Astrocyte of the cerebellum (primary cell): ENCODE measurements around the gene CHRND.

ENCODE experiments used
- DNase-seq: peaks from one replicate; pipeline ENCODE4 v3.0.0-alpha.2; 2011; ENCODE audit warnings: low read depth
- H3K4me3 ChIP-seq: 2 replicates; pipeline ENCODE4 v1.5.1; 2011; ENCODE audit warnings: mild to moderate bottlenecking, low read depth, low read length, moderate library complexity
- CTCF ChIP-seq: IDR thresholded peaks from 2 replicates; pipeline ENCODE4 v1.5.1; 2012; ENCODE audit warnings: low read length, low read depth, moderate library complexity, mild to moderate bottlenecking; ENCODE audit errors: missing control alignments
- in situ Hi-C: cut with HindIII; loops from 2 replicates; pipeline ENCODE4 v1.10.0; 2017; ENCODE audit warnings: low sequenced_read_pairs

Gene CHRND

DNA sequence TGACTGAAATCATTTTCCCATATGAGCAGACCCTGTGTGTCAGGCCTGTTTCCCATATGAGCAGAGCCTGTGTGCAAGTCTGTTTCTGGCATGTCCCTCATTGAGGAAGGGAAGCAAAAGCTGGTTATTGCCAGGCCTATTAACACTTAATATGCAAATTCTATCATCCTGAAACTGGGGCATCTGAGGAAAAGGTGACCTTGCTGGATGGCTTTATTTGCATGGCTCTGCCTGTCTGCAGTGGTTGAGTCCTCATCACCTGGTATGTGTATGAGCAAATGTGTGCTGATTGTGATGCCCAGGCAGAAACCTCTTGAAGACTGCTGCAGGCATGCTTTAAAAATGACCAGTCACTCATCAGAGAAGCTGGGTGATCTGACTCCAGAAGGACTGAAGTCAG is 55.8 kb downstream of the CHRND start:
- DNase-seq, result no peak
- in situ Hi-C loops, result no loop called here
- H3K4me3 ChIP-seq, result no peak overlapping the region
- no peak for TF ChIP-seq CTCF

DNA sequence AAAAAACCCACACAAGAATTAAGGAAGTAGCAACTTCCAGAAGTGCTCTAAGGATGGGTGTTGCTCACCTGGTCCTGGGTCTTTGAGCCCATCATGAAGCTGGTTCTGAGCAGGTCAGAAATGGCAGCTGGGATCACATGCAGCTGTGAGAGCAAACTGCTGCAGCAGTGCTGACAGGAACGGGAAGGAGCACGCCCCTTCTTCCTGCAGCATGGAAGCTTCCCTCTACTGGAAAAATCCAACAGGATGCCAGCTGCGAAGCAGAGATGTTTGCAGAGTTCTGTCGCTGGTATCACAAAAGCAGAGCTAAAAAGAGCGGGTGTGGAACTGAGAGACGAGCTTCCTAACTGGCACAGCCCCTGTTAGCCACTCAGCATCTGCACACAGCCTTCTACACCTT is 58.3 kb downstream of the CHRND start:
- no peak for TF ChIP-seq CTCF
- H3K4me3 ChIP-seq, result no peak overlapping the region
- in situ Hi-C loops, result no loop called here
- no peak for DNase-seq
